ENCODE data around the gene UBE2B.

Gene UBE2B

DNA sequence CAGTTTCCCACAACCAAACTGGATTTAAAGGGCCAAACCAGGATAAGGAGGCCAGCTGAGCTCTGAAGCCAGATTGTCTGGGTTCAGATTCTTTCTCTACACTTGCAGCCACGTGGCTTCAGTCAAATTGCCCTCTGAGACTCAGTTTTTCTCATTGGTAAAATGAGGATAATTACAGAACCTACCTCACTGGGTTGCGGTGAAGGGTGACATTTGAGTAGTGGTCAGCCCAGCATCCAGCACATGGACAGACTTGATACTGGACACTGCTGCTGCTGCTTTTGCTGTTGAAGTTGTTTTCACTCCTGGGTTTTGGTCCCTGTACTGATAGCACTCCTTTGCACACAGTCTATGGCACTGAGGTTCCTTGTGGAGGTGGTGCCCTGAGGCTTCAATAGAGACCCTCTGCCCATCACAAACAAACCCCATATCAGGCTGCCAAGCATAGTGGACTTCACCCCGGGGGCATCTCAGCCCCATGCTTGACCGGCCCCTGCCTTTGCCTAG is 66.0 kb downstream of the UBE2B start:
- DNase-seq (ENCODE audit: low spot score) = no peak

DNA sequence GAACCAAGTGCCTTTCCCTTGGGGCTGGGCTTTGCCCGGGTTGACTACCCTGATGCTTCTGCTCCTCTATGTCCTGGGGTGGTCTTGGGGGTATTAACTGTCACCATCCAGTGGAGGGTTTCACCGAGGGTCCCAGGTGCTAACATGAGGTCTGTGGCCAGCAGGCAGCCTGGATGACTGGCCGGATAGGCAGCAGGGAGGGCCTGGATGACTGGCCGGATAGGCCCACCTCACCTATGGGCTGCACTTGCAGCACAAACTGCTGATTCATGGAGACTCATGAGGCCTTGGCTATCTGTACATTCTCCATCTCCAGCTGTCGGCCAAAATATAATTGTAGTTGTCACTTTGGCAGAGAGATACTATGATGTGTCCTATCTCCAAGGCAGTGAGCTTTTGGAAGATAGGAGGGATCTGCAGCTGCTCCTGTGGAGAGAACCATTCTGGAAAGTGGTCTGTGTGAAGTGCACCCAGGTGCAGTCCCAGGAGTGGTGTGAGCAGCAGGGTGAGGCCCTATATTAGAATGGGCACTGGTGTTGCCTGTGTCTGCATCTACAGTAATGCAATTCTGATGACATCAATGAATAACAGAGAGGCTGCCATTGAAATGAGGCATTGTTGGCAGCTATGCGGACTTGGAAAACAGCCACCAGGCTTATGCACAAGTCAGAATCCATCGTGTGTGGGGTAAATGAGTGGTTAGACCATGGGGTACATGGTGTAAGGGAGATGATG is 66.6 kb downstream of the UBE2B start:
- no peak for DNase-seq (ENCODE audit: low spot score)

DNA sequence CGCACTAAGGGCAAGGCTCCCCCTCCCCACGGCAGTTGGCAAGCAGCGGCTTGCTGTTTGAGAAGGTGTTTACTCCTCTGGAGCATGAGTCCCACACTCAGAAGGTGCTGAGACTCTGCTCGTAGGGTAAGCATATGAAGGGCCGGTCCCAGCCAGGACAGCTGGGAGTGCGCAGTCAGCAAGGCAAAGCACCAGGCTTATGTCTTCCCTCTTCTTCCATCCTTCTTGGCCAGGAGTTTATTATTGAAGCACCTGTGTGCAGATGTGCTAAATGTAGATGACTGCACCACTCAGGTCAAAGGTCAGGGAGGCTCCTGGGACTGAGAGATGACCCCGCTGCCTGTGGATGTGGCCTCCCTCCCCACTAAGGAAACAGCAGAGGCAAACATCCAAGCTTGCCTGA is 67.4 kb downstream of the UBE2B start:
- no peak for DNase-seq (ENCODE audit: low spot score)

DNA sequence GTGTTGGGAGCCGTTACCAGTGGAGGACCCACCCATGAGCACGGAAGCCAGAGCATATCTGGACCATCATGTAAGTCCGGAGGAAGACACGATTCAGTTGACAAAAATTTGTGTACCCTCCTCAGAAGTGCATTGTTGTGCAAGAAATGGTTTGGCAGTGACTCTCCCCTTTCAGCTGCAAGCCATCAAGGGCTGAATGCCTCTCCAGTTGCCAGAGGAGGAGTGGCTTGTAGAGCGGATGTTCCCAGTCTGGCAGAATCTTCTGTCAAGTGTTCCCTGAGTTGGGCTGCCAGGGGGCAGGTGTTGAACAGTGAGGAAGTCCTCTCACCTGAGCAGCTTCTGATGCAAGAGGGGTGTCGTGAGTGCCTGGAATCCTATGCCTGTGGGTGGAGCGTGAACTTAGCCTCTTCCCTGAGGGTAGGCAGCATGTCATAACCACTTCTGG is 67.9 kb downstream of the UBE2B start:
- DNase-seq (ENCODE audit: low spot score) = peak; percentile 90

DNA sequence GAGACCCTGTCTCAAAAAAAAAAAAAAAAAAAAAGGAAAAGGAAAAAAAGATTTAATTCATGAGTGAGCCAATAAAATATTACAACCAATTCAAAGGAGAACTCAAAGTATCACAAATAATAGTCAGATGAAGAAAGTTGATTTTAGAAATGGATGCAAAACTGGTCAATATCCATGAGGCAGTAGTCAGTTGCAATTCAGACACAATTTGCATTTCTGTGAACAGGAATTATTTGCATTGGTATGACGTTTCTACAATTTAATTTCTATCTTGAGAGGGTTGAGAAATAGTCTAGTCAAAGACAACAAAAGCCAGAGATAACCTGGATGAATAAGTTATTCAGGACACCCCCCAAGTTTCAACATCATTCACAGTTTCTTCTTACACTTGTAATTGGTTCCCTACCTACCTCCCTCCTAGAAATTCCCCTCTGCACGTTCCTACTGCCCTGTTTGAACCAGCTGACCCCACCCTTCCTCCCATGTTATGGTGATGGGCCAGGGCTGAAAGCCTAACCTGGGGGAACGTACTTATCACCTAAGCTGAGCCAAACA is 68.9 kb downstream of the UBE2B start:
- no peak for DNase-seq (ENCODE audit: low spot score)
